Transverse colon (tissue), 4 donors: ENCODE results near the gene SERP2. TPM values are rescaled to one million over a fixed set of nuclear protein-coding genes. Genes with fewer than 3 reads are reported as not detected.

Experiments used
- DNase-seq: peaks from one replicate; pipeline ENCODE4 v3.0.0-alpha.2; 2019
- H3K27ac ChIP-seq, 4 donors: fragments of 200-600 bp; sonication (generic); 2 replicates each; pipeline ENCODE4 v1.5.1; 2016 to 2018; ENCODE audit warnings: inconsistent platforms in 4 of 4
- H3K27me3 ChIP-seq: fragments of 200-600 bp; sonication (generic); 2 replicates; pipeline ENCODE4 v1.5.1; 2017; ENCODE audit warnings: inconsistent platforms
- H3K36me3 ChIP-seq, 4 donors: fragments of 200-600 bp; sonication (generic); 2 replicates each; pipeline ENCODE4 v1.5.1; 2017 to 2019; ENCODE audit warnings: inconsistent platforms in 4 of 4
- H3K4me1 ChIP-seq, 4 donors: fragments of 200-600 bp; sonication (generic); 2 replicates each; pipeline ENCODE4 v1.5.1; 2017 to 2020; ENCODE audit warnings: inconsistent platforms in 4 of 4
- H3K4me3 ChIP-seq, 4 donors: fragments of 200-600 bp; sonication (generic); 1 replicate in 1 of 4; 2 replicates in 3 of 4; pipeline versions ENCODE4 v1.5.1 to v1.6.1; 2017 to 2019; ENCODE audit warnings: inconsistent platforms in 4 of 4
- H3K9me3 ChIP-seq, 2 donors: fragments of 200-600 bp; sonication (generic); 2 replicates each; pipeline ENCODE4 v1.5.1; 2017 to 2019; ENCODE audit warnings: inconsistent platforms in 2 of 2
- EP300 ChIP-seq: sonication (generic); formaldehyde crosslinking; IDR thresholded peaks from one replicate; pipeline ENCODE4 v1.6.1; 2017; ENCODE audit warnings: antibody characterized with exemption, low read depth
- POLR2A ChIP-seq: fragments of 450-650 bp; IDR thresholded peaks from one replicate; pipeline ENCODE4 v1.6.1; 2016; ENCODE audit warnings: antibody characterized with exemption, mild to moderate bottlenecking, moderate library complexity
- POLR2AphosphoS5 ChIP-seq, 3 donors: sonication (generic); formaldehyde crosslinking; IDR thresholded peaks; one replicate each; pipeline ENCODE4 v1.6.1; 2016; ENCODE audit warnings: antibody characterized with exemption in 3 of 3
- WGBS, 2 donors: methylation state at CpG; one replicate each; pipeline ENCODE4 v1.1.5; 2018; ENCODE audit warnings: low coverage in 1 of 2; 5-methylcytosine and 5-hydroxymethylcytosine counted together
- in situ Hi-C, 4 donors: fragments of 200-750 bp; cut with MboI; loops; one replicate each; pipeline versions ENCODE4 v1.15.0 to v1.15.1; 2017; ENCODE audit warnings: low sequenced_read_pairs in 3 of 4, low pct_ligation_motif_present in 1 of 4, low pct_unique_long_range_greater_than_20kb in 1 of 4
- intact Hi-C: fragments of 100-400 bp; cut with DNase I; formaldehyde crosslinking; loops from one replicate; pipeline ENCODE4 v1.15.1; 2023; ENCODE audit warnings: low total_unique reads
- total RNA-seq, 4 donors: library from RNA; depleted of rRNA; stranded (reverse); fragments of >200 nt; gene quantifications; one replicate each; pipeline ENCODE4 v1.1.0, GENCODE V29; 2016
- TF ChIP-seq, protein P1 (sequence below), 5 experiments: fragments of 200-600 bp in 3 of 5; fragments of 450-650 bp in 2 of 5; sonication (generic) in 3 of 5; IDR thresholded peaks; 1 replicate in 2 of 5; 2 replicates in 3 of 5; pipeline ENCODE4 v1.5.1; 2016 to 2017; ENCODE audit warnings: antibody characterized with exemption in 5 of 5, inconsistent platforms in 3 of 5, mild to moderate bottlenecking in 2 of 5, moderate library complexity in 1 of 5

The SERP2 gene
- total RNA-seq, 4 donors from 2014 or later, result 1.8 to 2.4 TPM; not detected in 2

DNA sequence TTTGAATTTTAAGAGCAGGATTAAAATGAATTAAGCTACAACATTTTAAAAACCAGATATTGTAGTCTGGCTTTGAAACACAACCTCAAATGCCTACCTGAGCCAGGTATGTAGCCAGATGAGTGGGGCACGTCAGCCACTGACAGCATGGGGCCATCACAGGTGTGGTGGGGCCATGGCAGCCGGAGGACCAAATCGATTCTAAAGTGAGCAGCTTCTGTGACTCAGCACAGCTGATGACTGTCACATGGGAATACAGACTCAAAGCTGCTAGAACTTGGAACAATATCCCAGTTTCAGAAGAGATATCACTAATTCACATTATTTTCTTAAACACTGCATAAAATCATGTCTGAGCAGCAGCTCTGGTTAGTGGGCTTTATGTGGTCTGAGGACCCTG lies 52.8 kb downstream of the SERP2 start:
- intact Hi-C loops (no loop called here), in situ Hi-C loops (loop anchor here in 2 of 4 donors (25.0 kb wide), 1 partner anchor 239 kb away; no protein-coding TSS in a partner anchor)
- DNase-seq, result no peak
- no peaks in the 10 kb centered on the region for H3K36me3 ChIP-seq
- H3K27me3 ChIP-seq, result no peaks in the 10 kb centered on the region
- WGBS, 2 donors, result 70% methylated on average over 3 of the region's 3 CpGs; no CpG with 5 or more reads in 1 of the 2 donors
- H3K4me1 ChIP-seq, result peaks cover 0 to 7% (median 3%) of the 10 kb centered on the region in 4 donors
- H3K4me3 ChIP-seq, result no peak overlapping the region
- no peak for TF ChIP-seq EP300
- no peak for TF ChIP-seq POLR2AphosphoS5 (IDR thresholded peaks at IDR 0.05)
- TF ChIP-seq, protein P1, sequence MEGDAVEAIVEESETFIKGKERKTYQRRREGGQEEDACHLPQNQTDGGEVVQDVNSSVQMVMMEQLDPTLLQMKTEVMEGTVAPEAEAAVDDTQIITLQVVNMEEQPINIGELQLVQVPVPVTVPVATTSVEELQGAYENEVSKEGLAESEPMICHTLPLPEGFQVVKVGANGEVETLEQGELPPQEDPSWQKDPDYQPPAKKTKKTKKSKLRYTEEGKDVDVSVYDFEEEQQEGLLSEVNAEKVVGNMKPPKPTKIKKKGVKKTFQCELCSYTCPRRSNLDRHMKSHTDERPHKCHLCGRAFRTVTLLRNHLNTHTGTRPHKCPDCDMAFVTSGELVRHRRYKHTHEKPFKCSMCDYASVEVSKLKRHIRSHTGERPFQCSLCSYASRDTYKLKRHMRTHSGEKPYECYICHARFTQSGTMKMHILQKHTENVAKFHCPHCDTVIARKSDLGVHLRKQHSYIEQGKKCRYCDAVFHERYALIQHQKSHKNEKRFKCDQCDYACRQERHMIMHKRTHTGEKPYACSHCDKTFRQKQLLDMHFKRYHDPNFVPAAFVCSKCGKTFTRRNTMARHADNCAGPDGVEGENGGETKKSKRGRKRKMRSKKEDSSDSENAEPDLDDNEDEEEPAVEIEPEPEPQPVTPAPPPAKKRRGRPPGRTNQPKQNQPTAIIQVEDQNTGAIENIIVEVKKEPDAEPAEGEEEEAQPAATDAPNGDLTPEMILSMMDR (IDR thresholded peaks at IDR 0.05), result no peak
- TF ChIP-seq POLR2A, result no peak
- no peak overlapping the region for H3K27ac ChIP-seq
- no peaks in the 10 kb centered on the region for H3K9me3 ChIP-seq

- intact Hi-C loops (no loop called here), in situ Hi-C loops (loop anchor here in 2 of 4 donors (25.0 kb wide), 1 partner anchor 242 kb away; no protein-coding TSS in a partner anchor)
- TF ChIP-seq POLR2A, result no peak
- TF ChIP-seq, protein P1 (IDR thresholded peaks at IDR 0.05), result no peak
- no peak for TF ChIP-seq EP300
- 78 to 81% methylated on average over 2 of the region's 2 CpGs for WGBS, 2 donors
- Histone ChIP-seq H3K27ac (no peak overlapping the region), H3K4me1 (peaks cover 0 to 18% (median 12%) of the 10 kb centered on the region in 4 donors), H3K9me3 (no peaks in the 10 kb centered on the region), H3K36me3 (peaks cover 0 to 8% (median 2%) of the 10 kb centered on the region in 4 donors), H3K4me3 (no peak overlapping the region), H3K27me3 (no peaks in the 10 kb centered on the region)
- DNase-seq, result no peak
Measured at GRCh38 chr13:44429311-44429710, 55.7 kb downstream of the SERP2 start.

DNA sequence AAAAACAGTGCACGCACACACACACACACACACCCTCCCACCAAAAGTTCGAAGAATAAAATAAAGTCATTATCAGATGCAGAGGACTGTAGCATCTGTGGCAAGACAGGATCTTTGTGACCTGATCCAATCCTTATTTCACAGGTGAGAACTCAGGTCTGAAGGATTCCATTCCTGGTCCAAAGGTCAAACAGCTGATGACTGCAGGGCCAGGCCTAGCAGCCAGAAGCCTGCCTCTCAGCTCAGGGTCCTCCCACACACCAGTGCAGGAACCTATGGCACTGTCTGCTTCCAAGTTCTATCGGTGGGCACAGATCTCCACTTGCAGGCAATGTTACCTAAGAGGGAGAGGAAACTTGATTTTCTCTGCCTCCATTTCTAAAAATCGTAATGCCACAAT lies 57.5 kb downstream of the SERP2 start:
- no peak overlapping the region for H3K4me3 ChIP-seq
- in situ Hi-C loops (loop anchor here in 3 of 4 donors (10.0 to 25.0 kb wide), 4 partner anchors 244 to 526 kb away; no protein-coding TSS in a partner anchor), intact Hi-C loops (loop anchor here (10.0 kb wide), 2 partner anchors 126 to 216 kb away; no protein-coding TSS in a partner anchor)
- 46 to 53% methylated on average over 3 to 4 of the region's 4 CpGs for WGBS, 2 donors
- H3K36me3 ChIP-seq, result peaks cover 0 to 12% (median 4%) of the 10 kb centered on the region in 4 donors
- peaks cover 0 to 23% (median 17%) of the 10 kb centered on the region in 4 donors for H3K4me1 ChIP-seq
- DNase-seq, result peak; percentile 66
- TF ChIP-seq POLR2AphosphoS5 (IDR thresholded peaks at IDR 0.05), result peak in 1 of 3 donors; percentile 65
- TF ChIP-seq POLR2A, result no peak
- H3K27me3 ChIP-seq, result no peaks in the 10 kb centered on the region
- peak overlapping the region; percentile 34 to 91 (median 68) for H3K27ac ChIP-seq
- no peaks in the 10 kb centered on the region for H3K9me3 ChIP-seq

GRCh38 chr13:44432650-44433049 lies 59.0 kb downstream of the SERP2 start:
- H3K4me3 ChIP-seq, result peak overlapping the region in 1 of 4 donors; percentile 65
- in situ Hi-C loops, result loop anchor here in 3 of 4 donors (10.0 to 25.0 kb wide), 4 partner anchors 245 to 528 kb away; no protein-coding TSS in a partner anchor
- WGBS, 2 donors, result 73 to 81% methylated on average over 5 of the region's 5 CpGs
- no peak for DNase-seq
- no peaks in the 10 kb centered on the region for H3K9me3 ChIP-seq
- intact Hi-C loops, result loop anchor here (10.0 kb wide), 2 partner anchors 128 to 218 kb away; no protein-coding TSS in a partner anchor
- peaks cover 1 to 29% (median 22%) of the 10 kb centered on the region in 4 donors for H3K4me1 ChIP-seq
- no peaks in the 10 kb centered on the region for H3K27me3 ChIP-seq
- peaks cover 0 to 12% (median 4%) of the 10 kb centered on the region in 4 donors for H3K36me3 ChIP-seq
- H3K27ac ChIP-seq, result peak overlapping the region; percentile 3 to 91 (median 62)
- TF ChIP-seq, protein P1 (IDR thresholded peaks at IDR 0.05), result no peak
- no peak for TF ChIP-seq EP300
- TF ChIP-seq POLR2AphosphoS5 (IDR thresholded peaks at IDR 0.05), result peak in 1 of 3 donors; percentile 31
